OCI-M2 (cell line): ENCODE measurements around the gene CSN3.
"Not testable (repeated sequence)": the region's sequence is repeated elsewhere in the genome, so short reads cannot be mapped to it uniquely, and the experiment has no call there.

Experiments
- DNase-seq: peaks from one replicate; lab custom pipeline; 2025; ENCODE audit not compliant: unreplicated experiment; lab: John Stamatoyannopoulos, UW

CSN3 gene

GRCh38 chr4:70242297-70242696, at the start of gene CSN3:
Gene CSN3, plus strand, starts transcription at chr4:70242597. Its CDS starts 2,223 bp downstream, at chr4:70244820.
- not testable (repeated sequence) for DNase-seq

- DNase-seq = no peak
Observed at GRCh38 chr4:70192895-70193294, 49.5 kb upstream of the CSN3 start.

- DNase-seq = no peak
Observed at GRCh38 chr4:70195425-70195824, 47.0 kb upstream of the CSN3 start, which contains the start of gene ODAM. Gene ODAM, plus strand, starts transcription at chr4:70195725. Its CDS starts 819 bp downstream, at chr4:70196544.

GRCh38 chr4:70196857-70197256, 45.5 kb upstream of the CSN3 start:
- no peak for DNase-seq

GRCh38 chr4:70197842-70198241, 44.6 kb upstream of the CSN3 start:
- DNase-seq = no peak

- DNase-seq = no peak
Observed at GRCh38 chr4:70203601-70204000, 38.8 kb upstream of the CSN3 start.

- not testable (repeated sequence) for DNase-seq
Observed at GRCh38 chr4:70212752-70213151, 29.6 kb upstream of the CSN3 start.

- not testable (repeated sequence) for DNase-seq
Observed at GRCh38 chr4:70216109-70216508, 26.3 kb upstream of the CSN3 start.

- not testable (repeated sequence) for DNase-seq
Observed at GRCh38 chr4:70216550-70216949, 25.8 kb upstream of the CSN3 start.

- DNase-seq = not testable (repeated sequence)
Observed at GRCh38 chr4:70221389-70221788, 21.0 kb upstream of the CSN3 start.

- not testable (repeated sequence) for DNase-seq
Observed at GRCh38 chr4:70221818-70222217, 20.6 kb upstream of the CSN3 start.

GRCh38 chr4:70225824-70226223, 16.6 kb upstream of the CSN3 start, which contains the start of gene FDCSP:
Gene FDCSP, plus strand, starts transcription at chr4:70226124. Its CDS starts 5,071 bp downstream, at chr4:70231195.
- DNase-seq = no peak

GRCh38 chr4:70236125-70236524, 6.3 kb upstream of the CSN3 start:
- no peak for DNase-seq

- no peak for DNase-seq
Observed at GRCh38 chr4:70239131-70239883, 3.1 kb upstream of the CSN3 start.

GRCh38 chr4:70239884-70240591, 2.4 kb upstream of the CSN3 start:
- DNase-seq = no peak

GRCh38 chr4:70243091-70243490, 694 bp downstream of the CSN3 start:
- no peak for DNase-seq

GRCh38 chr4:70251250-70251944, 9.0 kb downstream of the CSN3 start:
- DNase-seq = no peak

- no peak for DNase-seq
Observed at GRCh38 chr4:70251945-70252277, 9.5 kb downstream of the CSN3 start.

- no peak for DNase-seq
Observed at GRCh38 chr4:70269674-70270073, 27.3 kb downstream of the CSN3 start.

- DNase-seq = no peak
Observed at GRCh38 chr4:70277121-70277520, 34.7 kb downstream of the CSN3 start.

- DNase-seq = no peak
Observed at GRCh38 chr4:70280567-70280966, 38.2 kb downstream of the CSN3 start.

GRCh38 chr4:70288651-70289050, 46.3 kb downstream of the CSN3 start:
- DNase-seq = no peak
